GM18526 (cell line): ENCODE results near the gene PCSK5.

ENCODE experiments used
- POLR2A ChIP-seq: IDR thresholded peaks from 3 replicates; pipeline ENCODE4 v1.6.1; 2011; ENCODE audit not compliant: insufficient read length; ENCODE audit errors: extremely low read depth

PCSK5 gene

GRCh38 chr9:75995066-75995465, 104.6 kb downstream of the PCSK5 start:
- TF ChIP-seq POLR2A = no peak

GRCh38 chr9:75996726-75997125, 106.3 kb downstream of the PCSK5 start:
- no peak for TF ChIP-seq POLR2A

- no peak for TF ChIP-seq POLR2A
These were observed 106.7 kb downstream of the PCSK5 start for GRCh38 chr9:75997206-75997605.

- no peak for TF ChIP-seq POLR2A
These were observed 107.8 kb downstream of the PCSK5 start for GRCh38 chr9:75998096-75998780.

GRCh38 chr9:76001459-76001858, 111.0 kb downstream of the PCSK5 start:
- no peak for TF ChIP-seq POLR2A

- TF ChIP-seq POLR2A = no peak
These were observed 112.6 kb downstream of the PCSK5 start for GRCh38 chr9:76003041-76003440.

- TF ChIP-seq POLR2A = no peak
These were observed 114.1 kb downstream of the PCSK5 start for GRCh38 chr9:76004526-76004925.

- TF ChIP-seq POLR2A = no peak
These were observed 117.5 kb downstream of the PCSK5 start for GRCh38 chr9:76007935-76008334.

- no peak for TF ChIP-seq POLR2A
These were observed 123.3 kb downstream of the PCSK5 start for GRCh38 chr9:76013809-76014208.

GRCh38 chr9:76018235-76018634, 127.8 kb downstream of the PCSK5 start:
- no peak for TF ChIP-seq POLR2A

GRCh38 chr9:76018761-76019160, 128.3 kb downstream of the PCSK5 start:
- TF ChIP-seq POLR2A = no peak

- no peak for TF ChIP-seq POLR2A
These were observed 130.2 kb downstream of the PCSK5 start for GRCh38 chr9:76020652-76021051.

- no peak for TF ChIP-seq POLR2A
These were observed 131.8 kb downstream of the PCSK5 start for GRCh38 chr9:76022317-76022716.

- TF ChIP-seq POLR2A = no peak
These were observed 133.3 kb downstream of the PCSK5 start for GRCh38 chr9:76023715-76024195.

GRCh38 chr9:76025286-76025685, 134.8 kb downstream of the PCSK5 start:
- TF ChIP-seq POLR2A = no peak

- no peak for TF ChIP-seq POLR2A
These were observed 136.3 kb downstream of the PCSK5 start for GRCh38 chr9:76026796-76027195.

- no peak for TF ChIP-seq POLR2A
These were observed 136.9 kb downstream of the PCSK5 start for GRCh38 chr9:76027416-76027815.
